ENCODE results near the gene LMCD1. TPM values are rescaled to one million over a fixed set of nuclear protein-coding genes. Genes with fewer than 3 reads are reported as not detected.
A peak's percentile ranks its signal among the peaks of the same experiment; 100 is the strongest.

LMCD1 gene
- total and polyA plus RNA-seq, 2 experiments from 2014 or later: 22.9 to 27.7 TPM

DNA sequence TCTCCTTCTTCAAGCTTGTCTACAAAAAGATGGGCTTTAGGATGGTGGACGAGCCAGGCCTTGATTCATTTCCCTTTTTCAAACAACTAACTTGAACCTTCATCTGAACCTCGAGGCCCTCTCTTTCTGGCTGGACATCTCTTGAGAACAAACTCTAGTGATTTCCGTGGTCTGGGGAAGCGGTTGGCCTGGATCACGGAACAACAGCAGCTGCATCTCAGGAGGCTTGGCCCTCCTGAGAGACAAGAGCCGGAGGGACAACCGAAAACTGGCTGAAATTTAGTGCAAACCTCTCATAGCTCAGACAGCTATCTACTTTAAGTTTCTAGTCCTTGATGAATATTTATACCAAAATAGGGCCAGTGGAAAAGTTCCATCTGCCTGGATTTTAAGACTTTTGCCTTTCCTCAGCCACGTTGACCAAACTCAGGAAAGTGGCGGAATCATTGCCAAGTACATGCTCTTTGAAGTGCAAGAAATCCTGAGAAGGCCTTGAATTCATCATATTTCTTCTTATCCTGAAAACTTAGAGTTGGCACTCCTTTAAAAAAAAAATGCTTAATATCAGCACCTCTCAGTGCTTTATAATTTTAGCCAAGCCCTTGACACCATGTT lies 14.5 kb downstream of the LMCD1 start:
- TF ChIP-seq, protein P1, sequence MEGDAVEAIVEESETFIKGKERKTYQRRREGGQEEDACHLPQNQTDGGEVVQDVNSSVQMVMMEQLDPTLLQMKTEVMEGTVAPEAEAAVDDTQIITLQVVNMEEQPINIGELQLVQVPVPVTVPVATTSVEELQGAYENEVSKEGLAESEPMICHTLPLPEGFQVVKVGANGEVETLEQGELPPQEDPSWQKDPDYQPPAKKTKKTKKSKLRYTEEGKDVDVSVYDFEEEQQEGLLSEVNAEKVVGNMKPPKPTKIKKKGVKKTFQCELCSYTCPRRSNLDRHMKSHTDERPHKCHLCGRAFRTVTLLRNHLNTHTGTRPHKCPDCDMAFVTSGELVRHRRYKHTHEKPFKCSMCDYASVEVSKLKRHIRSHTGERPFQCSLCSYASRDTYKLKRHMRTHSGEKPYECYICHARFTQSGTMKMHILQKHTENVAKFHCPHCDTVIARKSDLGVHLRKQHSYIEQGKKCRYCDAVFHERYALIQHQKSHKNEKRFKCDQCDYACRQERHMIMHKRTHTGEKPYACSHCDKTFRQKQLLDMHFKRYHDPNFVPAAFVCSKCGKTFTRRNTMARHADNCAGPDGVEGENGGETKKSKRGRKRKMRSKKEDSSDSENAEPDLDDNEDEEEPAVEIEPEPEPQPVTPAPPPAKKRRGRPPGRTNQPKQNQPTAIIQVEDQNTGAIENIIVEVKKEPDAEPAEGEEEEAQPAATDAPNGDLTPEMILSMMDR (IDR thresholded peaks at IDR 0.05; ENCODE audit: low read depth, low read length): no peak
- Histone ChIP-seq H3K36me3 (no peaks in the 10 kb centered on the region), H3K4me3 (no peak overlapping the region), H3K4me1 (ENCODE audit: low read depth) (no peaks in the 10 kb centered on the region), H3K27me3 (no peaks in the 10 kb centered on the region), H3K9me3 (ENCODE audit: low read depth) (no peaks in the 10 kb centered on the region), H3K27ac (no peak overlapping the region)
- no peak for DNase-seq (ENCODE audit: low read depth in 1 of 2, low spot score in 1 of 2)

DNA sequence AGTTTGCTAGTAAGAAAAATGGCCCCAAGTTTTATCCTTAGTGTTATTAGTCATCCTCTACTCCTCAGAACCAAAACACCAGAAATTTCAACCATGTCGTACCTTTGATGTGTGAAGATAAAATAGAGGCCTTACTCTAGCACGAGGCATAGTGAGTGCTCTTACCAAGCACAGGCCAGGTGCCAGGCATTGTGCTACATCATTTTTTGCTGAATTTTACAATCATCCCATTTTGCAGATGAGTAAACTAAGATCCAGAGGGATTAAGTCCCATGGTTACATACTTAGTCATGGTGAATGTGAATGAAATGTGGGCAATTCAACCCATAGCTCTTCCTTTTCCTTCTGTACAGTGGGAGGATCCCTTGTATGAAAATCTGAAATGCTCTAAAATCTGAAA lies 15.2 kb downstream of the LMCD1 start:
- TF ChIP-seq, protein P1 (IDR thresholded peaks at IDR 0.05; ENCODE audit: low read depth, low read length): no peak
- no peaks in the 10 kb centered on the region for H3K36me3 ChIP-seq

DNA sequence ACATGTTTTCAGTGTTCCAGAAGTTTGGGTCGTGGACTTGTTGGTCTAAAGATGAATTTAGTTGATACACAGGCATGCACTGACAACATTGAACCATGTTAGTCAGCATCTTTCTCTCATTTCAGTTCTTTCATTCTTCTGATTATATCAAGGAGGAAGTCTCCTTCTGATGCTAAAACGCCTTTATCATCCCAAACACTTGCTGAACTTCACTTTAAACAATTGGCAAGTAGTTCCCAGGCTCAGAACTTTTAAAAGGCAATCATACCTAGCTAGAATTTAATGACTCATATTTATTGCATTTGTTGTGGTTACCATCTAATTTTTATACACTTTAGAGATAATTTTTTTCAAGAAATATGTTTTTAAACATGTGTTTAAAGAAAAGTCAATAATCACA lies 15.9 kb downstream of the LMCD1 start:
- no peak overlapping the region for H3K27ac ChIP-seq
- no peaks in the 10 kb centered on the region for H3K4me1 ChIP-seq (ENCODE audit: low read depth)
- H3K4me3 ChIP-seq: no peak overlapping the region
- TF ChIP-seq, protein P1 (IDR thresholded peaks at IDR 0.05; ENCODE audit: low read depth, low read length): no peak
- DNase-seq (ENCODE audit: low read depth in 1 of 2, low spot score in 1 of 2): no peak
- H3K9me3 ChIP-seq (ENCODE audit: low read depth): no peaks in the 10 kb centered on the region
- no peaks in the 10 kb centered on the region for H3K27me3 ChIP-seq
- no peaks in the 10 kb centered on the region for H3K36me3 ChIP-seq

More for the DNA sequence above, 15.2 kb downstream of the LMCD1 start:
- Histone ChIP-seq H3K27me3 (no peaks in the 10 kb centered on the region), H3K27ac (no peak overlapping the region), H3K4me1 (ENCODE audit: low read depth) (no peaks in the 10 kb centered on the region), H3K9me3 (ENCODE audit: low read depth) (no peaks in the 10 kb centered on the region), H3K4me3 (no peak overlapping the region)
- no peak for DNase-seq (ENCODE audit: low read depth in 1 of 2, low spot score in 1 of 2)

DNA sequence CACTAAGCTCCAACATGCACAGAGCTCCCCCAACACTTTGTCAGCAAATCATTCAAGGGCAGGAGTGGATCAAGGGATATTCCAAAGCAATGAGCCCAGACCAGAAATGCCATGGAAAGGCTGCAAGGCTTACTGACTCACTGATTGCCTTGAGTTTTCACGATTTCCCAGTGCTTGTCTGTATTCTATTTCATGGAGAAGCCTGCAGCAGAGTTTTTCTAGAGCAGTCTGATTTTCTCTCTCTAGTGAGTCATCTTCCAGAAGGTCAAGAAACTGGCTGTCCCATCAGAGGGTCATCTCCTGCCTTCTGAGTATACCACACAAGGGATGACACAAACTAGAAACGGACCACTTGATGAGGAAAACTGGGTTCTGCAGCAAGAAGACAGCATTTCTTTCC lies 16.5 kb downstream of the LMCD1 start:
- Histone ChIP-seq H3K27me3 (no peaks in the 10 kb centered on the region), H3K27ac (no peak overlapping the region), H3K9me3 (ENCODE audit: low read depth) (no peaks in the 10 kb centered on the region), H3K4me1 (ENCODE audit: low read depth) (no peaks in the 10 kb centered on the region), H3K4me3 (no peak overlapping the region), H3K36me3 (no peaks in the 10 kb centered on the region)
- TF ChIP-seq, protein P1 (IDR thresholded peaks at IDR 0.05; ENCODE audit: low read depth, low read length): no peak
- peak in 1 of 2 donors; percentile 52 for DNase-seq (ENCODE audit: low read depth in 1 of 2, low spot score in 1 of 2)

DNA sequence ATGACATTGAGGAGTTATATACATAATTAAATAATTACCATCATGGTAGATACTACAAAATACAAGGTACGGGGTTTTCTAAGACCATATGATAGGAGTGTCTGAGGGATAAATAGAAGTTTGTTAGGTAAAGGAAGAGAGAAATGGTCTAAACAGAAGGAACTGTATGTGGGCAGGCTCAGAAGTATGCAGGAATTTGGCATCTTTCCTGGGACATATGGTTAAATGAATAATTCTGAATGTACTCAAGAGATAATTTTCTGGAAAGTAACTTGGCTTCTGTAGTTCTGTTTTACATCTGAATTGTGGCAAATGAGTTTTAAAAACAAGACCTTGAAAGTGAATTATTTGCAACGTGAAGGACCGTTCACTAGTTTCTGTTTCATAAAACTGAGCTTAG lies 17.5 kb downstream of the LMCD1 start:
- Histone ChIP-seq H3K27me3 (no peaks in the 10 kb centered on the region), H3K4me1 (ENCODE audit: low read depth) (no peaks in the 10 kb centered on the region), H3K36me3 (no peaks in the 10 kb centered on the region), H3K4me3 (no peak overlapping the region), H3K9me3 (ENCODE audit: low read depth) (no peaks in the 10 kb centered on the region), H3K27ac (no peak overlapping the region)
- DNase-seq (ENCODE audit: low read depth in 1 of 2, low spot score in 1 of 2): peak in 1 of 2 donors; percentile 95
- TF ChIP-seq, protein P1 (IDR thresholded peaks at IDR 0.05; ENCODE audit: low read depth, low read length): no peak

All from cardiac muscle cell (in vitro differentiated cells and primary cell).